Immature natural killer cell (primary cell): ENCODE results near the gene ADAM15. TPM values are rescaled to one million over a fixed set of nuclear protein-coding genes. Genes with fewer than 3 reads are reported as not detected.

Experiments used
- DNase-seq, 3 donors: peaks; one replicate each; pipeline ENCODE4 v3.0.0; 2022; ENCODE audit warnings: mixed read lengths in 1 of 3
- H3K27ac Mint-ChIP-seq, 6 donors: one replicate each; pipeline ENCODE4 v1.8.0; 2020; ENCODE audit warnings: mixed read lengths in 6 of 6, mild to moderate bottlenecking in 5 of 6, inconsistent platforms in 4 of 6, moderate library complexity in 3 of 6
- H3K27me3 Mint-ChIP-seq, 3 donors: one replicate each; pipeline ENCODE4 v1.8.0; 2020 to 2021; ENCODE audit warnings: low read depth in 3 of 3, mild to moderate bottlenecking in 3 of 3, mixed read lengths in 3 of 3, moderate library complexity in 3 of 3, inconsistent platforms in 1 of 3
- H3K36me3 Mint-ChIP-seq, 3 donors: one replicate each; pipeline ENCODE4 v1.8.0; 2020; ENCODE audit warnings: mixed read lengths in 3 of 3, inconsistent platforms in 2 of 3, mild to moderate bottlenecking in 2 of 3
- H3K4me1 Mint-ChIP-seq, 2 donors: one replicate each; pipeline ENCODE4 v1.8.0; 2020; ENCODE audit warnings: inconsistent platforms in 2 of 2, mild to moderate bottlenecking in 2 of 2, mixed read lengths in 2 of 2, moderate library complexity in 1 of 2
- H3K4me3 Mint-ChIP-seq, 5 donors: one replicate each; pipeline ENCODE4 v1.8.0; 2020; ENCODE audit warnings: mild to moderate bottlenecking in 5 of 5, mixed read lengths in 5 of 5, inconsistent platforms in 3 of 5, moderate library complexity in 3 of 5
- H3K9me3 Mint-ChIP-seq, 6 donors: one replicate each; pipeline ENCODE4 v1.8.0; 2020; ENCODE audit warnings: mild to moderate bottlenecking in 6 of 6, mixed read lengths in 6 of 6, inconsistent platforms in 4 of 6, moderate library complexity in 3 of 6
- polyA plus RNA-seq, 3 donors: library from polyadenylated mRNA; unstranded; fragments of 300-500 nt; fragmentation: Illumina TruSeq; gene quantifications; one replicate each; pipeline ENCODE4 v1.2.3, GENCODE V29; 2021

The ADAM15 gene
- polyA plus RNA-seq, 3 donors from 2014 or later: 10.4 to 27.1 (median 24.3) TPM

DNA sequence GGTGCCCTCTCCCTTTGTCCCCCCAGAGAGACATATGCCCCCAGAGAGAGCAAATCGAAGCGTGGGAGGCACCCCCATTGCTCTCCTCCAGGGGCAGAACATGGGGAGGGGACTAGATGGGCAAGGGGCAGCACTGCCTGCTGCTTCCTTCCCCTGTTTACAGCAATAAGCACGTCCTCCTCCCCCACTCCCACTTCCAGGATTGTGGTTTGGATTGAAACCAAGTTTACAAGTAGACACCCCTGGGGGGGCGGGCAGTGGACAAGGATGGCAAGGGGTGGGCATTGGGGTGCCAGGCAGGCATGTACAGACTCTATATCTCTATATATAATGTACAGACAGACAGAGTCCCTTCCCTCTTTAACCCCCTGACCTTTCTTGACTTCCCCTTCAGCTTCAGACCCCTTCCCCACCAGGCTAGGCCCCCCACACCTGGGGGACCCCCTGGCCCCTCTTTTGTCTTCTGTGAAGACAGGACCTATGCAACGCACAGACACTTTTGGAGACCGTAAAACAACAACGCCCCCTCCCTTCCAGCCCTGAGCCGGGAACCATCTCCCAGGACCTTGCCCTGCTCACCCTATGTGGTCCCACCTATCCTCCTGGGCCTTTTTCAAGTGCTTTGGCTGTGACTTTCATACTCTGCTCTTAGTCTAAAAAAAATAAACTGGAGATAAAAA lies 35.9 kb downstream of the ADAM15 start:
- no peak for DNase-seq
- Mint-ChIP-seq H3K4me3 (peak overlapping the region in 1 of 5 donors; percentile 5), H3K27ac (no peak overlapping the region), H3K4me1 (peaks cover 29 to 36% of the 10 kb centered on the region in 2 donors), H3K9me3 (no peaks in the 10 kb centered on the region), H3K36me3 (no peaks in the 10 kb centered on the region), H3K27me3 (peaks cover 13 to 29% (median 21%) of the 10 kb centered on the region in 3 donors)

DNA sequence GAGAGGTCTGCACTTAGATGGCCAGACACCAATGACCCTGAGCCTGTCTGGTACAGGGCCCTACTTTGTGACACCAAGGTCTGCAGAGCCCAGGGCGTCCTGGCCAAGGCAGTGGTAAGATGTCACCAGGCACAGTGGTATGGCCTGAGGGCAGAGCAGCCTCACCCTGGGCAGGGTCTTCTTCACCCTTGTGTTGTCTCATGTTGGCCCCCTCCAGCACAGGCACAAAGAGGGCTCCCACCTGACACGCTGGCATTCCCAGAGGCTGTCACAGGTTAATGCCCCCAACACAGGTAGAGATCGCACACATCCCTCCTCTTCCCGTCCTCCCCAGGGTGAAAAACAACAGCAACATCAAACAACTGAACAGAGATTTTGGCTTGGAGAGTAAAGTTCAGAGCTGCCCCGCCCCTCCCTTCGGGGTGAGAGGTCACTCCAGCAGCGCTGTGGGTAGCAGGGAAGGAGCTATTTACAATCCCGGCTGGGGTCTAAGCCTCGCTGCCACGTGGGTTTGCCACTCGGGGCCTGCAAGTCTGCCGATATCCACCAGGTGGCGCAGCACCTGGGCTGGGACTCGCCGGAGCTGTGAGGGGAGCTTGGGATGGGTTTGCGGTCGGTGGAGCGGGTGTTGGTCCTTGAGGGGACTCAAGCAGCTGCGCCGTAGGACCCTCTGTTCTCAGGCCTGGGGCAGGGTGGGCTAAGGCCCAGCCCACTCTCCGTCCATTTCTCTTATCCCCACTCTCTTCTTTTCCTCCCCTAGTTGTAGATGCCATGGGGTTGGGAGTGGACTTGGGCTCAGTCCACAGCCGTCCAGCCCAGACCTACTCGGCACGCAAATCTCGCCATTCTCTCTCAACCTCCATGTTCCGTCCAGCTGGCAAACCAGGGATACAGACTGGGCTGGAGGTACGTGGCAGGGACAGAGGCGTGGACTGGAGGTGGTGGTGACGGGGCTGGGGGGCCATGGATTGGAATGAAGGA lies 40.2 kb downstream of the ADAM15 start:
- no peaks in the 10 kb centered on the region for H3K36me3 Mint-ChIP-seq
- no peak overlapping the region for H3K27ac Mint-ChIP-seq
- DNase-seq: peak; percentile 68 to 75 (median 71)
- peaks cover 1 to 5% of the 10 kb centered on the region in 2 donors for H3K4me1 Mint-ChIP-seq
- no peaks in the 10 kb centered on the region for H3K9me3 Mint-ChIP-seq
- H3K4me3 Mint-ChIP-seq: no peak overlapping the region
- peaks cover 0 to 7% (median 5%) of the 10 kb centered on the region in 3 donors for H3K27me3 Mint-ChIP-seq

DNA sequence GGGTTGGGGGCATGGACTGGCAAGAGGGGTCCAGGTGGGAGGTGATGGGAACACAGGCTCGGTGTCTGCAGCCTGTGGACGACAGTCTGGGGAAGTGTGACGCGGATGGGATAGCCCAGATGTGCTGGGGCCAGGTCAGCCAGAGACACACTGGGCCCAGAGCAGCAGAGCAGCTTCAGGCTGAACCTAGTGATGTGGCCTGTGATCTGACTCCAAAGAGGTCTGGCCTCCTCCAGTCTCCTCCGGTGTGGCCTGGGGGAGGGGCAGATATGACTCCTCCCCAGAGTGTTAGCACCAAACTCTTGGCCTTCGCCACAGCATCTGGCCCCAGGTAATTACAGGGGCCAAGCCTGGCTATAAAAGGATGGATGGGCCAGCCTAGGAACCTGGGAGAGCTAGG lies 41.0 kb downstream of the ADAM15 start:
- Mint-ChIP-seq H3K4me1 (peaks cover 1 to 5% of the 10 kb centered on the region in 2 donors), H3K27me3 (peaks cover 0 to 9% (median 8%) of the 10 kb centered on the region in 3 donors), H3K36me3 (no peaks in the 10 kb centered on the region), H3K27ac (no peak overlapping the region), H3K9me3 (no peaks in the 10 kb centered on the region), H3K4me3 (no peak overlapping the region)
- DNase-seq: no peak

DNA sequence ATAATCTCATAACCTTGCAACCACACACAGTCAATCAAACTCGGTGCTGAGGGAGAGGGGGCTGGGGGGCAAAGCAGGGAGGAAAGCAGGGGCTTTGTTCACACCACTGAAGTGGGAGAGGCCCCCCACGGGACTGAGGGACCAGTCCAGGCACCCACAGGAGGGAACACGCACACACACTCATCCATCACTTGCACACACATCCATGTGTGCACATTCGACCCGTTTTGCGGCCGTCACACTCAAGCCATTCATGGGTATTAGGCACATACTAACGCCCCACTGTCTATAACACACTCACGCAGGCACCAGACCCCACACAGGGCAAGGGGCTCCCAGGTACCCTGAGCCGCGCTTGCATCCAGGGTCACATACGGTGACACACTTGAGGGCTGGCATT lies 41.5 kb downstream of the ADAM15 start:
- no peaks in the 10 kb centered on the region for H3K9me3 Mint-ChIP-seq
- no peak overlapping the region for H3K4me3 Mint-ChIP-seq
- DNase-seq: no peak
- peaks cover 0 to 7% (median 6%) of the 10 kb centered on the region in 3 donors for H3K27me3 Mint-ChIP-seq
- H3K36me3 Mint-ChIP-seq: no peaks in the 10 kb centered on the region
- H3K27ac Mint-ChIP-seq: no peak overlapping the region
- H3K4me1 Mint-ChIP-seq: peaks cover 1 to 5% of the 10 kb centered on the region in 2 donors

DNA sequence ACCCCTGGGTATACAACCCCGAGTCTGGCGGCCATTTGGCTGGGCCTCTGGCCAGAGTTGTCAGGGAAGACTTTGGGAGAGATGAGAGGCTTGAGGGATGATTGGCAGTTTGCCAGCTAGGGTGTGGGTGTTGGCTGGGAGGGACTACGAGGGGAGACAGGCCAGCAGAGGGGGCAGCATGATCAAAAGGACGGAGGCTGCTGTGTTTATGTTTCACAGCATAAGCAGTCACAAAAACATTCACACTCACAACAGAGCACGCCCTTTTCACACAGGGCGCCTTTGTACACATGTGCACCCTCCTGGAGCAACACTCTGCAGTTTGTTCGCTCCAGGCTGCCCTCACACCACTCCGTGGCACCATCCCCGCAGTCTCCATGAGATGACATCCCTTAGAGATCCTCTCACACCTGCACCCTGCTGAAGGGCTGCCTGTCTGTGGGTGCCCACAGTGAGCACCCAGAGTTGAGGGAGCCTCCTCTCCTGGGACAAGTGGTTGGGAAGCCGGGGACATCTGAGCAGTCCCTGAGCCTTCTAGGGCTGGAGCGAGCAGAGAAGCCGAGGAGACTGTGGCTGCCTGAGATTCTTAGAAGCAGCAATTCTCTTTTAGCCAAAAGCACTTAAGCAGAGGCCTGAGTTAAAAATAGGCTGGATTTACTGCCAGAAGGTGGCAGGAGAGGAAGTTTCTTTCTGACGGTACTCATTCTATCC lies 43.0 kb downstream of the ADAM15 start:
- Mint-ChIP-seq H3K4me3 (no peak overlapping the region), H3K27me3 (peaks cover 0 to 7% (median 6%) of the 10 kb centered on the region in 3 donors), H3K36me3 (no peaks in the 10 kb centered on the region), H3K9me3 (no peaks in the 10 kb centered on the region), H3K4me1 (peaks cover 1 to 5% of the 10 kb centered on the region in 2 donors), H3K27ac (no peak overlapping the region)
- no peak for DNase-seq

DNA sequence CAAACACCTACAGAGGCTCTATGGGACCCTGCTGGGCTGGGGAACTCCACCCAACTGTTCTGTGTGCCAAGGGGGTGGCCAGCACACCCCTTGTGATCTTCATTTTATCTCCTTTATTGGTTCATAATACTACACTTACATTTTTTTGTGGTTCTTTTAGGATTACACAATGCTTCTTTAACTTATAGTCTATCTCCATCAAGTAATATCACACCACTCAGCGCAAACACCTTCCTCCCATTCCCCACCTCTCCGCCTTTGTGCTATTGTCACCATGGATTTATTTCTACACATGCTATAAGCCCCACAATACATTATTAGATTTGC lies 43.5 kb downstream of the ADAM15 start:
- H3K27ac Mint-ChIP-seq: no peak overlapping the region
- H3K4me3 Mint-ChIP-seq: no peak overlapping the region
- H3K9me3 Mint-ChIP-seq: no peaks in the 10 kb centered on the region
- H3K27me3 Mint-ChIP-seq: peaks cover 0 to 7% (median 6%) of the 10 kb centered on the region in 3 donors
- H3K4me1 Mint-ChIP-seq: peaks cover 1 to 5% of the 10 kb centered on the region in 2 donors
- no peak for DNase-seq
- H3K36me3 Mint-ChIP-seq: no peaks in the 10 kb centered on the region

DNA sequence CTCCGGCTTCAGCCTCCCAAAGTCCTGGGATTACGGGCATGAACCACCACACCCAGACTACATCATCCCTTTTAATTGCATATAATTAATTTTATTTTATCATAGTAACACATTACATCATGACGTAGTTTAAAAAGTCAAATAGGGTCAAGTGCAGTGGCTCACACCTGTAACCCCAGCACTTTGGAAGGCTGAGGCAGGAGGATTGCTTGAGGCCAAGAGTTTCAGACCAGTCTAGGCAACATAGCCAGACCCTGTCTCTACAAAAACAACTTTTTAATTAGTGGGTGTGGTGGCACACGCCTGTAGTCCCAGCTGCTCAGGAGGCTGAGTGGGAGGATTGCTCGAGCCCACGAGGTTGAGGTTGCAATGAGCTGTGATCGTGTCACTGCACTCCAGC lies 48.2 kb downstream of the ADAM15 start:
- H3K4me3 Mint-ChIP-seq: no peak overlapping the region
- no peaks in the 10 kb centered on the region for H3K4me1 Mint-ChIP-seq
- no peaks in the 10 kb centered on the region for H3K9me3 Mint-ChIP-seq
- H3K36me3 Mint-ChIP-seq: no peaks in the 10 kb centered on the region
- DNase-seq: no peak
- peaks cover 4 to 7% (median 4%) of the 10 kb centered on the region in 3 donors for H3K27me3 Mint-ChIP-seq
- H3K27ac Mint-ChIP-seq: no peak overlapping the region

DNA sequence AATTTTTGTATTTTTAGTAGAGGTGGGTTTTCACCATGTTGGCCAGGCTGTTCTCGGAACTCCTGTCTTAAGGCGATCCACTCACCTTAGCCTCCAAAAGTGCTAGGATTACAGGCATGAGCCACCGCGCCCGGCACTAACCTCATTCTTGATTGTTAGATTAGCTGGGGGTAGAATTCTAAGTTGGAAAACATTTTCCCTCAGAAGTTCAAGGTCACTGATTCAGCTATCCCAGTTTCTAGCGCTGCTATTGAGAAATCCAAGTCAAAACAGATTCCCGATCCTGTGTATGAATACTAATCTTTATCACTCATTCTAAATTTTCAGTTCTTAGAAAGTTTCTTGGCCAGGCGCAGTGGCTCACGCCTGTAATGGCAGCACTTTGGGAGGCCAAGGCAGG lies 52.2 kb downstream of the ADAM15 start:
- Mint-ChIP-seq H3K4me1 (no peaks in the 10 kb centered on the region), H3K27ac (no peak overlapping the region), H3K9me3 (no peaks in the 10 kb centered on the region), H3K36me3 (no peaks in the 10 kb centered on the region), H3K27me3 (peaks cover 0 to 9% (median 0%) of the 10 kb centered on the region in 3 donors), H3K4me3 (no peak overlapping the region)
- DNase-seq: no peak

DNA sequence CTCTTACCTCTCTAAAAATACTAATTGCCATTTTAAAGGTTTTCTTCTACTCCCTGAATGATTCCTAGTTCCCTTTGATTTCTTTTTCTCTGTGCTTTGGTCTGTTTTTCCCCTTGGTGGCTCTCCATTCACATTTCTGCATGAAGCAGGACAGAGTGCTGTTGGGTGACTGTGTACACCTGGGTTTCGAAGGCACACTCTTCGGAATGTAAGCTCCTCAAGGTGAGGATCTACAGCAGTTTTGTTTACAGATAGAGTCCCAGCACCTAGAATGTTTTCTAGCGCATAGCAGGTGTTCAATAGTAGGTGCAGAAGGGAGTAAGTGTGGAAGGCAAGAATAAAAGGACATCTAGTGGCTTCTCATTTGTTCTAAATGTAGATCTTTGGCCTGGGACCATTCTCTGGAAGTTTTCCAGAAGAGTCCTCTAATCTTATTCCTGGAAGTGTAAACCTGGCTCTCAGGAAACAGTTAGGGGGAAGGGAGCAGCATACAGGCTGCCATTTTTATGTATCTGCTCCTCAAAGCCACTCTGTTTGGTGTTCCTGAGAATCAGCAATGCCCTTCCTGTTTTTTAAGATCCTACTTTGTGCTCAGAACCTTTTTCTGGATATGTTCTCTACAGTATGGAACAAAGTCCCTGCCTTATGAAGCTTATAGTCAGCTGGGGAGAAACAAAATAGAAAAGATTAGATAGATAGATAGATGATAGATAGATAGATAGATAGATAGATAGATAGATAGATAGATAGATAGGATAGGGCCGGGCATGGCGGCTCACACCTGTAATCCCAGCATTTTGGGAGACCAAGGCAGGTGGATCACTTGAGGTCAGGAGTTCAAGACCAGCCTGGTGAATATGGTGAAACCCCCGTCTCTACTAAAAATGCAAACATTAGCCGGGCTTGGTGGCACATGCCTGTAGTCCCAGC lies 53.8 kb downstream of the ADAM15 start:
- Mint-ChIP-seq H3K4me3 (no peak overlapping the region), H3K27ac (no peak overlapping the region)

DNA sequence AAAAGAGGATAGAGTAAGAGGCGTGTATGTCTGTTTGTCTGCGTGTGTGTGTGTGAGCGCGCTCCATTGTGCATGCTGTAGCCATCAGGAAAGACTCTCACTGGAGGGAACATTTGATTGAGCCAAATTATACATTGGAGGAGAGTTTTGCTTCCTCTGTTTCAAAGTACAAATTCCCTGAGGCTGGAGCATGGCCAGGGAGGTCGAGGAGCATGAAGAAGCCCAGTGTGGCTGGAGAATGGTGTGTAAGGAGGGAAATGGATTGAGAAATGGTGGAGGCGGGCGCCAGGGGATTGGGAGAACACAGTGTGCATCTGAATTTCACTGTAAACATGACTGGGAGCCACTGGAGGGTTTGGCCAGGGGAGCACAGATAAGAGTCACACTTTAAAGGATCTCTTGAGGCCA lies 54.5 kb downstream of the ADAM15 start:
- Mint-ChIP-seq H3K27me3 (peaks cover 0 to 9% (median 0%) of the 10 kb centered on the region in 3 donors), H3K36me3 (no peaks in the 10 kb centered on the region), H3K4me1 (no peaks in the 10 kb centered on the region), H3K9me3 (no peaks in the 10 kb centered on the region), H3K27ac (no peak overlapping the region), H3K4me3 (no peak overlapping the region)
- DNase-seq: no peak

More for the DNA sequence above, 53.8 kb downstream of the ADAM15 start:
- H3K36me3 Mint-ChIP-seq: no peaks in the 10 kb centered on the region
- peaks cover 0 to 9% (median 0%) of the 10 kb centered on the region in 3 donors for H3K27me3 Mint-ChIP-seq
- no peaks in the 10 kb centered on the region for H3K4me1 Mint-ChIP-seq
- no peak for DNase-seq
- no peaks in the 10 kb centered on the region for H3K9me3 Mint-ChIP-seq

DNA sequence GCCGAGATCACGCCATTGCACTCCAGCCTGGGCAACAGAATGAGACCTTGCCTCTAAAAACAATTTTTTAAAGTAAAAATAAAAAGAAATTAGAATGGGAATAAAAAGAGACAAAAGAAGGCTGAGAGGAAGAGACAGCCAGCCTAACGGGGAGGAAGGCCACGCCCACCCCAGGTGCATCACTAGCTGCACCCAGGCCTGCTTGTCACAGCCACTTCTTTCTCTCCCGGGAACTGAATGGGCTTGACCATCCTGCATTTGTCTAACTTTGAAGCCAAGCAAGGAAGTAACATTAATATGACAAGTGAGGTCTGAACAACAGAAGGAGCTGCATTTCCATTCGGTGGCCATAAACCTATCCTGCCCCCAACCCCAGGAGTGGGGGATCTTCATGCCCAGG lies 55.7 kb downstream of the ADAM15 start:
- no peak overlapping the region for H3K27ac Mint-ChIP-seq
- H3K4me3 Mint-ChIP-seq: no peak overlapping the region
- H3K36me3 Mint-ChIP-seq: no peaks in the 10 kb centered on the region
- peaks cover 0 to 6% (median 0%) of the 10 kb centered on the region in 3 donors for H3K27me3 Mint-ChIP-seq
- no peaks in the 10 kb centered on the region for H3K4me1 Mint-ChIP-seq
- no peak for DNase-seq
- no peaks in the 10 kb centered on the region for H3K9me3 Mint-ChIP-seq

DNA sequence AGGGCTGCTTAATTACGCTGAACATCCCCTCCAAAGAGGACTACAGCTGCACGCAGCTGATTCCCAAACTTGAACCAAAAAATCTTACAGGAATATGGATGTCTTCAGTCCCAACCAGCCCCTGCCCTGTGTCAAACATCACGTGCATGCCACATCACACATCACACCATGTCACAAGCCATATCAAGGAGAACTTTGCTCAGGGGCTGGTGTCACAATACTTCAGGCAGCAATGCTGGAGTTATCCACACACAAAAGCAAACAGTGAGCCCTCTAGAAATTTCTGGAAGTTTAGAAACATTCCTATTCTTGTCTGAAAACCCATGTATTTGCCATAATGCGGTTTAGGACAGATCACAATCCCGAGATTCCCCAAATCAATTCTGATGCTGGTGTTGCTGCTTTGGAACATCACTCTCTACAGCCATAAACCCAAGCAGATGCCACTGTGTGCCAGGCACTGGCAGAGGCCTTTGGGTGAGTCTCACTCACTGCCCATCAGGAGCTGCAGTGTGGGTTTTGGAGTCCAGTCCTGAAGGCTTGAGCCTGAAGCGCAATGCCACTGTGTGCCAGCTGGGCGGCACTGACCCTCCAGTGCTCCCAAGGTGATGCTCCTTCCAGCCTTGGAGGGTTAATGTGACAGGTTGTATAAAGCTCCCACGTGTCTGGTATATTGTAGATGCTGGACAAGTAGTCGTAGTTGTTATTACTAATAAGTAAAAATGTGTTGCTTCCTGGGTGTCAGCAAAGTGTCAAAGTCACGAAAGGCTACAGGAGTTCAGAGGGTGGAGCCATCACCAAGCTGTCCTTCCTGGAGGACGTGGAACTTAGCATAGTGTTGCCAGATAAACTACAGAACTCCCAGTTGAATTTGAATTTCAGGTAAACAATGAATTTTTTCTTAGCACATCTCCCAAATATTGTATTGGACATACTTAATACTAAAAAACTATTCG lies 56.5 kb downstream of the ADAM15 start:
- H3K4me1 Mint-ChIP-seq: no peaks in the 10 kb centered on the region
- H3K36me3 Mint-ChIP-seq: no peaks in the 10 kb centered on the region
- no peak for DNase-seq
- H3K27ac Mint-ChIP-seq: no peak overlapping the region
- no peak overlapping the region for H3K4me3 Mint-ChIP-seq
- H3K9me3 Mint-ChIP-seq: no peaks in the 10 kb centered on the region
- peaks cover 0 to 4% (median 0%) of the 10 kb centered on the region in 3 donors for H3K27me3 Mint-ChIP-seq
